ENCODE results near the gene CLPTM1L. TPM values are rescaled to one million over a fixed set of nuclear protein-coding genes. Genes with fewer than 3 reads are reported as not detected.

CLPTM1L gene
- polyA plus RNA-seq, 1 donor from 2014 or later, result 61.6 TPM

DNA sequence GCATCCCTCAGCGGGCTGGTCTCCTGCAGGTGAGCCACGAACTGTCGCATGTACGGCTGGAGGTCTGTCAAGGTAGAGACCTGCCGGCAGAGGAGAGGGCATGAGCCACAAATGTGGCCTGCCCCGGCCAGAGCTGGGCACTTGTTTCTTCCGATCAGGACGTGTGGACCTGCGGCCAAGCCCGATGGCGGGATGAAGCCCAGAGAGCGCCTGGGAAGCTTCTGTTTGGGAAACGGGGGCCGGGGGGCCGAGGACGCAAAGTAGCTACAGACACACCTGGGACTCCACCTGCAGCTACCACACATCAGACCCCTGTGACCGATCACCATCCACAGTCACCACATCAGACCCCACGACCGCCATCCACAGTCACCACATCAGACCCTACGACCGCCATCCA is 72.7 kb downstream of the CLPTM1L start:
- Histone ChIP-seq H3K4me2 (ENCODE audit: low read length) (no peak overlapping the region), H3K9me3 (ENCODE audit: low read length) (no peaks in the 10 kb centered on the region), H3K79me2 (replicated peaks; ENCODE audit: insufficient read depth, low read length) (no peaks in the 10 kb centered on the region), H3K27me3 (ENCODE audit: insufficient read depth, low read depth, low read length) (no peaks in the 10 kb centered on the region), H3K9me2 (ENCODE audit: insufficient read depth, low read length) (no peaks in the 10 kb centered on the region), H3K9ac (ENCODE audit: low read length) (no peak overlapping the region), H2AFZ (ENCODE audit: low read depth, low read length) (no peak overlapping the region), H4K20me1 (ENCODE audit: insufficient read depth) (no peaks in the 10 kb centered on the region), H3K27ac (ENCODE audit: low read length) (no peak overlapping the region), H3F3A (ENCODE audit: insufficient read depth, low read length, poor library complexity, severe bottlenecking) (no peaks in the 10 kb centered on the region), H3K4me3 (ENCODE audit: low read length) (no peak overlapping the region), H3K36me3 (ENCODE audit: insufficient read depth, low read length) (no peaks in the 10 kb centered on the region)
- TF ChIP-seq SMC3 (conservative IDR thresholded peaks at IDR 0.05; ENCODE audit: poor library complexity) (no peak), POLR2AphosphoS5 (IDR thresholded peaks at IDR 0.05) (no peak), TAF1 (IDR thresholded peaks at IDR 0.05; ENCODE audit: low read depth) (no peak), EP300 (conservative IDR thresholded peaks at IDR 0.05; ENCODE audit: poor library complexity, severe bottlenecking) (no peak)
- TF ChIP-seq, protein P1, sequence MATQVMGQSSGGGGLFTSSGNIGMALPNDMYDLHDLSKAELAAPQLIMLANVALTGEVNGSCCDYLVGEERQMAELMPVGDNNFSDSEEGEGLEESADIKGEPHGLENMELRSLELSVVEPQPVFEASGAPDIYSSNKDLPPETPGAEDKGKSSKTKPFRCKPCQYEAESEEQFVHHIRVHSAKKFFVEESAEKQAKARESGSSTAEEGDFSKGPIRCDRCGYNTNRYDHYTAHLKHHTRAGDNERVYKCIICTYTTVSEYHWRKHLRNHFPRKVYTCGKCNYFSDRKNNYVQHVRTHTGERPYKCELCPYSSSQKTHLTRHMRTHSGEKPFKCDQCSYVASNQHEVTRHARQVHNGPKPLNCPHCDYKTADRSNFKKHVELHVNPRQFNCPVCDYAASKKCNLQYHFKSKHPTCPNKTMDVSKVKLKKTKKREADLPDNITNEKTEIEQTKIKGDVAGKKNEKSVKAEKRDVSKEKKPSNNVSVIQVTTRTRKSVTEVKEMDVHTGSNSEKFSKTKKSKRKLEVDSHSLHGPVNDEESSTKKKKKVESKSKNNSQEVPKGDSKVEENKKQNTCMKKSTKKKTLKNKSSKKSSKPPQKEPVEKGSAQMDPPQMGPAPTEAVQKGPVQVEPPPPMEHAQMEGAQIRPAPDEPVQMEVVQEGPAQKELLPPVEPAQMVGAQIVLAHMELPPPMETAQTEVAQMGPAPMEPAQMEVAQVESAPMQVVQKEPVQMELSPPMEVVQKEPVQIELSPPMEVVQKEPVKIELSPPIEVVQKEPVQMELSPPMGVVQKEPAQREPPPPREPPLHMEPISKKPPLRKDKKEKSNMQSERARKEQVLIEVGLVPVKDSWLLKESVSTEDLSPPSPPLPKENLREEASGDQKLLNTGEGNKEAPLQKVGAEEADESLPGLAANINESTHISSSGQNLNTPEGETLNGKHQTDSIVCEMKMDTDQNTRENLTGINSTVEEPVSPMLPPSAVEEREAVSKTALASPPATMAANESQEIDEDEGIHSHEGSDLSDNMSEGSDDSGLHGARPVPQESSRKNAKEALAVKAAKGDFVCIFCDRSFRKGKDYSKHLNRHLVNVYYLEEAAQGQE (IDR thresholded peaks at IDR 0.05; ENCODE audit: borderline replicate concordance), result no peak
- TF ChIP-seq, protein P2, sequence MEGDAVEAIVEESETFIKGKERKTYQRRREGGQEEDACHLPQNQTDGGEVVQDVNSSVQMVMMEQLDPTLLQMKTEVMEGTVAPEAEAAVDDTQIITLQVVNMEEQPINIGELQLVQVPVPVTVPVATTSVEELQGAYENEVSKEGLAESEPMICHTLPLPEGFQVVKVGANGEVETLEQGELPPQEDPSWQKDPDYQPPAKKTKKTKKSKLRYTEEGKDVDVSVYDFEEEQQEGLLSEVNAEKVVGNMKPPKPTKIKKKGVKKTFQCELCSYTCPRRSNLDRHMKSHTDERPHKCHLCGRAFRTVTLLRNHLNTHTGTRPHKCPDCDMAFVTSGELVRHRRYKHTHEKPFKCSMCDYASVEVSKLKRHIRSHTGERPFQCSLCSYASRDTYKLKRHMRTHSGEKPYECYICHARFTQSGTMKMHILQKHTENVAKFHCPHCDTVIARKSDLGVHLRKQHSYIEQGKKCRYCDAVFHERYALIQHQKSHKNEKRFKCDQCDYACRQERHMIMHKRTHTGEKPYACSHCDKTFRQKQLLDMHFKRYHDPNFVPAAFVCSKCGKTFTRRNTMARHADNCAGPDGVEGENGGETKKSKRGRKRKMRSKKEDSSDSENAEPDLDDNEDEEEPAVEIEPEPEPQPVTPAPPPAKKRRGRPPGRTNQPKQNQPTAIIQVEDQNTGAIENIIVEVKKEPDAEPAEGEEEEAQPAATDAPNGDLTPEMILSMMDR (IDR thresholded peaks at IDR 0.05; ENCODE audit: poor library complexity, severe bottlenecking), result no peak

- Histone ChIP-seq H3K9me3 (ENCODE audit: low read length) (no peaks in the 10 kb centered on the region), H3K4me2 (ENCODE audit: low read length) (no peak overlapping the region), H3K9ac (ENCODE audit: low read length) (no peak overlapping the region), H3K36me3 (ENCODE audit: insufficient read depth, low read length) (no peaks in the 10 kb centered on the region), H3F3A (ENCODE audit: insufficient read depth, low read length, poor library complexity, severe bottlenecking) (no peaks in the 10 kb centered on the region), H3K27ac (ENCODE audit: low read length) (no peak overlapping the region), H3K27me3 (ENCODE audit: insufficient read depth, low read depth, low read length) (no peaks in the 10 kb centered on the region), H4K20me1 (ENCODE audit: insufficient read depth) (no peaks in the 10 kb centered on the region), H3K79me2 (replicated peaks; ENCODE audit: insufficient read depth, low read length) (no peaks in the 10 kb centered on the region), H3K9me2 (ENCODE audit: insufficient read depth, low read length) (no peaks in the 10 kb centered on the region), H3K4me3 (ENCODE audit: low read length) (no peak overlapping the region), H2AFZ (ENCODE audit: low read depth, low read length) (no peak overlapping the region)
- no peak for TF ChIP-seq MXI1 (conservative IDR thresholded peaks at IDR 0.05; ENCODE audit: poor library complexity, severe bottlenecking)
- TF ChIP-seq, protein P1 (IDR thresholded peaks at IDR 0.05; ENCODE audit: borderline replicate concordance), result no peak
- no peak for TF ChIP-seq SMC3 (conservative IDR thresholded peaks at IDR 0.05; ENCODE audit: poor library complexity)
- TF ChIP-seq EP300 (conservative IDR thresholded peaks at IDR 0.05; ENCODE audit: poor library complexity, severe bottlenecking), result no peak
- TF ChIP-seq RAD21 (conservative IDR thresholded peaks at IDR 0.05), result no peak
- TF ChIP-seq POLR2AphosphoS5 (IDR thresholded peaks at IDR 0.05), result no peak
- TF ChIP-seq TAF1 (IDR thresholded peaks at IDR 0.05; ENCODE audit: low read depth), result no peak
- no peak for TF ChIP-seq EZH2 (IDR thresholded peaks at IDR 0.05; ENCODE audit: borderline replicate concordance, insufficient read depth, low read length, poor library complexity, severe bottlenecking)
- TF ChIP-seq, protein P2 (IDR thresholded peaks at IDR 0.05; ENCODE audit: poor library complexity, severe bottlenecking), result no peak
Observed at GRCh38 chr5:1270933-1271914, 73.7 kb downstream of the CLPTM1L start.

Data from neural cell (in vitro differentiated cells).